Stimulated activated CD8-positive, alpha-beta memory T cell treated with anti-CD3 and anti-CD28 coated beads, Interleukin-15, amount 100 ng/mL, for 48 hours (primary cell): ENCODE data around the gene ADORA3.

ENCODE experiments used
- DNase-seq, 2 donors: peaks; one replicate each; pipeline ENCODE4 v3.0.0-alpha.2; 2020; ENCODE audit warnings: low read depth in 2 of 2

The ADORA3 gene

GRCh38 chr1:111474521-111474920 lies 28.9 kb downstream of the ADORA3 start:
- DNase-seq: no peak

- DNase-seq: no peak
Measured at GRCh38 chr1:111474106-111474505, 29.3 kb downstream of the ADORA3 start.

- no peak for DNase-seq
Measured at GRCh38 chr1:111471538-111471937, 31.9 kb downstream of the ADORA3 start.

- DNase-seq: peak; percentile 42 to 43
Measured at GRCh38 chr1:111471012-111471411, 32.4 kb downstream of the ADORA3 start.

- DNase-seq: no peak
Measured at GRCh38 chr1:111470596-111470995, 32.8 kb downstream of the ADORA3 start.

- DNase-seq: no peak
Measured at GRCh38 chr1:111469539-111469938, 33.9 kb downstream of the ADORA3 start.

GRCh38 chr1:111468717-111469100 lies 34.7 kb downstream of the ADORA3 start:
- no peak for DNase-seq

GRCh38 chr1:111467865-111468716 lies 35.3 kb downstream of the ADORA3 start:
- no peak for DNase-seq

- DNase-seq: no peak
Measured at GRCh38 chr1:111466480-111466879, 37.0 kb downstream of the ADORA3 start.

GRCh38 chr1:111465754-111466153 lies 37.7 kb downstream of the ADORA3 start:
- no peak for DNase-seq

- DNase-seq: no peak
Measured at GRCh38 chr1:111463029-111463683, 40.3 kb downstream of the ADORA3 start.

- no peak for DNase-seq
Measured at GRCh38 chr1:111462370-111463028, 40.9 kb downstream of the ADORA3 start.

- DNase-seq: no peak
Measured at GRCh38 chr1:111461765-111462164, 41.7 kb downstream of the ADORA3 start.

GRCh38 chr1:111455642-111456031 lies 47.8 kb downstream of the ADORA3 start:
- DNase-seq: no peak

GRCh38 chr1:111454859-111455641 lies 48.4 kb downstream of the ADORA3 start:
- no peak for DNase-seq

GRCh38 chr1:111453706-111454105 lies 49.7 kb downstream of the ADORA3 start:
- DNase-seq: no peak

- no peak for DNase-seq
Measured at GRCh38 chr1:111452581-111452980, 50.9 kb downstream of the ADORA3 start.

GRCh38 chr1:111450185-111450584 lies 53.2 kb downstream of the ADORA3 start:
- DNase-seq: no peak

GRCh38 chr1:111449703-111450017 lies 53.8 kb downstream of the ADORA3 start:
- no peak for DNase-seq
